Keratinocyte (primary cell): ENCODE measurements around the gene CYP46A1.

Experiments
- CTCF ChIP-seq, 3 experiments: IDR thresholded peaks in 1 of 3; conservative IDR thresholded peaks in 1 of 3; optimal IDR thresholded peaks in 1 of 3; 2 replicates in 2 of 3; 3 replicates in 1 of 3; pipeline versions ENCODE3 to v1.5.1; 2011; ENCODE audit warnings: low read length in 3 of 3, mild to moderate bottlenecking in 3 of 3, moderate library complexity in 2 of 3, control low read depth in 1 of 3, inconsistent platforms in 1 of 3; ENCODE audit not compliant: insufficient read depth in 2 of 3; ENCODE audit errors: extremely low read depth in 1 of 3
- EZH2 ChIP-seq: IDR thresholded peaks from one replicate; pipeline ENCODE4 v1.6.1; 2012; ENCODE audit warnings: inconsistent platforms, mild to moderate bottlenecking, low read length, moderate library complexity

- no peak for TF ChIP-seq CTCF (optimal IDR thresholded peaks at IDR 0.05 in 1 of 3, IDR thresholded peaks at IDR 0.05 in 1 of 3, conservative IDR thresholded peaks at IDR 0.05 in 1 of 3; ENCODE audit: extremely low read depth in 1 of 3, insufficient read depth in 2 of 3, low read length in 3 of 3)
- TF ChIP-seq EZH2, result no peak
These were observed 49.1 kb downstream of the CYP46A1 start for GRCh38 chr14:99733211-99733539.
